HS-5 (cell line): ENCODE data around the gene BCAS1.
"Not testable (repeated sequence)": the region's sequence is repeated elsewhere in the genome, so short reads cannot be mapped to it uniquely, and the experiment has no call there.

Experiments
- DNase-seq: peaks from one replicate; pipeline ENCODE4 v3.0.0-alpha.2; 2012; ENCODE audit warnings: low read depth

BCAS1 gene

DNA sequence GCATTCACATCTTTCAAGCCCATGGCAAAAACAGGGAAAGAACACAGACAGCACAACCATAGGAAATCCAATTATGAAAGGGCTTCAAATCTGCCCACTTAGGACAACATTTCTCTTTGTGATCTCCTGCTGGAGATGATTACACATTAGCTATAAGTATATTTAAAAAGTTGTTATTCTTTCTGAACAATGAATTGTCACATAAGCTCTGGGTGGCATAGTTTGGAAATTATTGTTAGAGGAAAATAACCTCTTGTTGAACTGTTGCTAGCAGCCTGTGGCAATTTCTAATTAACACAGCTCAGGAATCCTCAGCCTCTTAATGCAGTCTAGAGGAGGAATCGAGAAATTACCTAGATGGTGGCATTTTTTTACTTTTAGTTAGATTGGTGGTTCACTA lies 54.9 kb downstream of the BCAS1 start:
- DNase-seq, result no peak

DNA sequence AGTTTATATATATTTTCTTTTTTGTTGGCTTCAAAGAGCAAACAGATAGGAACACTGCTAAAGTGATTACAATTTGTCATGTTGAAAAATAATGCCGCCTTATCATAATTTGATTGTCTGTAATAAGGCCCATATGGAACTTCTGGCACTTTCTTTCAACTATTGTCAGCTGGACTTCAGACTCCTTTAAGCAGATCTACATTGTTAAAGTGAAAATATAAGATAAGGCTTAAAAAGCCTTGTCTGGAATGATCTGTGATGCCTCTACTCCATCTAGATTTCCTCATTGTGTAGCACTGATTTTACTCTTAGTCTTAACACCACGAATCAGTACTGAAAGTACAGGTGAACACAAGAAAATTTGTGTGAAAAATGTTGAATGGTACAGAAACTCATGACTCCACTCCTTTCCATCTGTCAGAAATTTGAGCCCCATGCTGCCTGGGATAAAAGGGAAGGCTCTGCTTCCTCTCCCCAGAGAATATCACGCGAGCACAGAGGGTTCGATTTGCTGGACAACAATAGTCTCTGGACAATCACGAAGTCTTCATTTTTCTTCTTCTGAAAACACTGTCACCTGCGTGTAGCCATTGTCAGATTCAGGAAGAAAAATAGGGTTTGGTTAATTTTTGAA lies 56.0 kb downstream of the BCAS1 start:
- no peak for DNase-seq

DNA sequence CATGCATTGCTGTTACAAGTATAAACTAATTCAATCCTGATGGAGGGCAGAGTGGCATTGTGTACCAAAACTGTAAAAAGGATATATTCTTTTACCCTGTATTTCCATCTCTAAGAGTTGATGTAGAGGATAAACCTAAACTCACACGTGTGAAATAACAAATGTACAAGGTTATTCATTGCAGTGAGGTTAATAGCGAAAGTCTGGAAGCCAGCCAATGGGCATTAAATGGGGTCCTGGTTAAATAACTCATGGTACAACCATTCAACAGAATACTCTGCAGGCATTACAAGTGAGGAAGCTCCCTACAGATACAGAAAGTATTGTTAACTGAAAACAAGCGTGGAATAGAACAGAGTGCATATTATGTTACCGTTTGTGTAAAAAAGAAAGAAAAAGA lies 56.9 kb downstream of the BCAS1 start:
- DNase-seq, result no peak

DNA sequence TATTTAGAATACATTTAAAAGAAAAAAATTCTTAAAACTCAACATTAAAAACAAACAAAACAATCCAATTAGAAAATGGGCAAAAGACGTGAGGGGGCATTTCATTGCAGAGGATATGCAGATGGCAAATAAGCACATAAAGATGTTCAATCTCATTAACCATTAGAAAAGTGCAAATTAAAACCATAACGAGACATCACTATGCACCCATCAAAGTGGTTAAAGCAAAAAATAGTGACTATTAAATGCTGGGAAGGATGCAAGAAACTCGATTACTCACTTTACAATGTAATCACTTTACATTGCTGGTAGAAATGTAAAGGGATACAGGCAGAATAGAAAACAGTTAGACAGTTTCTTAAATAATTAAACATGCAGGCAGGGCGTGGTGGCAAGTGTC lies 59.0 kb downstream of the BCAS1 start:
- DNase-seq, result no peak

DNA sequence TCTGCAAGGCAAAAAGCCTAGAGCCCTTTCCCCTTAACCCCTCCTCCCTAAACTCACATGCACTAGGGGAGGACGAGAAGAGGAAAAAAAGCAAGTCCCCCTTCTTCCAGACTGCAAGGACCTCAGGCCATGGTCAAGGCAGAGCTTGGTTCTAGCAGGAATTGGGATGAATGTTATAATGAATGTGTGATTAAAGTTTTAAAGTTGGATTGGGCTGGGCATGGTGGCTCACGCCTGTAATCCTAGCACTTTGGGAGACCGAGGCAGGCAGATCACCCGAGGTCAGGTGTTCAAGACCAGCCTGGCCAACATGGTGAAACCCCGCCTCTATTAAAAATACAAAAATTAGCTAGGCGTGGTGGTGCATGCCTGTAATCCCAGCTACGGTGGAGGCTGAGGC lies 64.2 kb downstream of the BCAS1 start:
- DNase-seq, result not testable (repeated sequence)

DNA sequence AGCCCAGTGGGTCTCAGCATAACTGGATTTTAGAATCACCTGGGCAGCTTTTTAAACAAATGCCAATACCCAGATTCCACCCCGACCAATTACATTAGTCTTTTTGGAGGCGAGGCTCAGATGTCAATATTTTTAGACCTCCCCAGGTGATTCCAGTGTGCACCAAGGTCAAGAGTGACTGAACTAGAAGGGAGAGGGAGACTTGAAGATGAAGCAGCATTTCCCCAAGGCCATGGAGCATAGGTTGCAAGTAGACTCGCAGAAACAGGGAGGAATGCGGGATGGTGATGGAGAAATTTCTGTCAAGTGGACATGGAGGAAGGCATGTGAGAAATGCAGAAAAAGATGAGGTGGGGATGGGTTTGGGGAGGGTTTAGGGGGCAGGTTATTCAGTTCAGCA lies 64.9 kb downstream of the BCAS1 start:
- no peak for DNase-seq

DNA sequence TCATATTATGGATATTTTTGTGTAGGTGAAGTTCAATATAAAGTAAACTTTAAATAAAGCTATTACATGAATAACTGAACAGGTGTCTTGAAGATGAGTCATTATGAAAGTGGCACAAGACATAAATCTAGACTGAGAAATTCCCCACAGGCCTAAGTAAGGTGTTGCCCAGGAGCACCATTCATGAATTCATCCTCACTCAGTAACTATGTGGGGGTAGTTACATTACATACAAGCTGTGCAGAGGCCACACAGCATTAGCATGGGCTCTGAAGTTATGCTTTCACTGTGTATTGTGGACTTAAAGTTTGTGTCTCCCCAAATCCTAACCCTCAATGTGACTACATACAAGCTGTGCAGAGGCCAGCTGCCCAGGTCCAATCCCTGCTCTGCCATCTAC lies 65.9 kb downstream of the BCAS1 start:
- DNase-seq, result no peak

DNA sequence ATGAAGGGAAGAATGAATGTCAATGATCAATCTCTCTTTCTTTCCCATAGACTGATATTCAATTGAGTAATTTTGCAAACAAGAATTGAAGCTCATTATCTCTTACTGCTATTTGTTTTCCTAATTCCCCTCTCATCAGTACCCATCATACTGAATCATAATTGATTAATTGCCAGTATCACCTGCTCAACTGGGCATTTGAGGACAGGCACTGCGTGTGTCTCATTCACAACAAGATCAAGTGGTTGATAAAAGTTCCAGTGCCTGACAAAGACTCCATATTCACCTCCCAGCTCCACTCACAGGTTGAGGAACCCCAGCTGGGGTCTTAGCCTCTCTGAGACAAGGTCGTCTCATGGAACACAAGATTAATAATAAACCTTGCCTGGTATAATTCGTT lies 67.7 kb downstream of the BCAS1 start:
- DNase-seq, result no peak

DNA sequence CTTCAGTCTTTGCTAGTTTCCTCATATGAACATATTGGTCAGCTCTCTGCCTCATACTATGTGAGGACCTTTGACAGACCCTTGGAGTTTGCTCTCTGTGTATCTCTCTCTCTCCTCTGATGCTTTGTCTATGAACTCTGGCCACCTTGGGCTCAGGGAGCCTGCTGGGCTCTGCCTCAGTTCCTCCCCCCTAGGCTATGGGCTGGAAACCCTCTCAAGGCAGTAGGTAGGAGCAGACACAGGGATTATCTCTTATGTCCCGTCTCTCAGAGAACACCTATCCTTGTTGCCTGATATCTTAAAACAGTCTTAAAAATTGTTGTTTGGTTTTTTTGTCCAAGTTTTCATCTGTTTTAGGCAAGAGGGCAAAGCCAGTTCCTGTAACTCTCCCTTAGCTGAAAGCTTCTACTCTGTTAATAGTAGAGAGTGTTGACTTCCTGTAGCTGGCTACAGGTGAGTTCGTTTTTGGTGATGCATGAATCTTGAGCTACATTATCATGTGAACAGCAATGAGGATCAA lies 68.3 kb downstream of the BCAS1 start:
- DNase-seq, result no peak

DNA sequence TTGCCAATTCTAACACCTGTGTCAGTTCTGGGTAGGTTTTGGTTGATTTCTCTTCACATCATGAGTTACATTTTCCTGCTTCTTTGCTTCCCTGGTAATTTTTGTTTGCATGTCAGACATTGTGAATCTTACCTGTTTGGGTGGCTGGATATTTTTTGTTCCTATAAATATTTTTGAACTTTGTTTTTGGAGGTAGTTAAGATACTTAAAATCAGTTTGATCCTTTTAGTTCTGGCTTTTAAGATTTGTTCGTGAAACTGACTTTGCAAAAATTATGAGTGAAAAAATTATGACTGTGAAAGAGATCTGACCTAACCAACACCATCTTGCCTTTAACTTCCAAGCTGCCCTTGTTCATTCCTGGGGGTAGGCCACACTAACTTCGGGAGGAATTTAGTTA lies 69.5 kb downstream of the BCAS1 start:
- DNase-seq, result no peak

DNA sequence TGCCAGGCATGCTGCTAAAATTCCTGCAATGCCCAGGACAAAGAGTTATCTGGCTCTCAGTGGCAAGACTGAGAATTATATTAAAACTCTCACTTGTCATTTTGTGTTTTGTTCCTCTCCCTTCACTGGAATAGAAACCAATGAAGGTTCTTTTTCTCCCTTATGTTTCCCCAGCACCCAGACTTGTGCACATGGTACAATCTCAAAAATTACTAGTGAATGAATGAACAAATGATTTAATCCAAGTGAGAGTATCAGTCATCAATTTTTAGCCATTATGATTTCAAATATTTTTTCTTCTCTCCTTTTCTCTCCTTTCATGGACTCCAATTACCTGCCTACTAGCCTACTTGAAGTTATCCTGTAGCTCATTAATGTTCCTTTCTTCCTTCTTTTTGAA lies 70.1 kb downstream of the BCAS1 start:
- DNase-seq, result no peak

DNA sequence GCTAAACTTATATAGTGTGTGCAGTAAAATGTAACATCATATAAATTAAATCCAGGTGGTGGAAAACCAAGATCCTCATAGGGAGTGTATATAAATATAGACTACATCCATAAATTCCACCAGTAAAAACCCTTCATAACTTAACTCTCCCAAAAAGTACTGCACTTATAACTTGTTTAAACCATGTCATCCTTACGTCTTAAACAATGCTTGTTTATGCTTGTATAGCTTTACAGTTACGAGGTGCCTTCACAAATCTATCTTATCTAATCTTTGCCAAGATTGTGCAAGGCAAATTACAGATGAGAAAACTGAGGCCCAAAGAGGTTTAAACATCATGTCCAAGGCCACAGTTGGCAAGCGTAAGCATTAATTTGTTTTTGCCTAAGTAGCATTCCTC lies 71.3 kb downstream of the BCAS1 start:
- DNase-seq, result no peak

DNA sequence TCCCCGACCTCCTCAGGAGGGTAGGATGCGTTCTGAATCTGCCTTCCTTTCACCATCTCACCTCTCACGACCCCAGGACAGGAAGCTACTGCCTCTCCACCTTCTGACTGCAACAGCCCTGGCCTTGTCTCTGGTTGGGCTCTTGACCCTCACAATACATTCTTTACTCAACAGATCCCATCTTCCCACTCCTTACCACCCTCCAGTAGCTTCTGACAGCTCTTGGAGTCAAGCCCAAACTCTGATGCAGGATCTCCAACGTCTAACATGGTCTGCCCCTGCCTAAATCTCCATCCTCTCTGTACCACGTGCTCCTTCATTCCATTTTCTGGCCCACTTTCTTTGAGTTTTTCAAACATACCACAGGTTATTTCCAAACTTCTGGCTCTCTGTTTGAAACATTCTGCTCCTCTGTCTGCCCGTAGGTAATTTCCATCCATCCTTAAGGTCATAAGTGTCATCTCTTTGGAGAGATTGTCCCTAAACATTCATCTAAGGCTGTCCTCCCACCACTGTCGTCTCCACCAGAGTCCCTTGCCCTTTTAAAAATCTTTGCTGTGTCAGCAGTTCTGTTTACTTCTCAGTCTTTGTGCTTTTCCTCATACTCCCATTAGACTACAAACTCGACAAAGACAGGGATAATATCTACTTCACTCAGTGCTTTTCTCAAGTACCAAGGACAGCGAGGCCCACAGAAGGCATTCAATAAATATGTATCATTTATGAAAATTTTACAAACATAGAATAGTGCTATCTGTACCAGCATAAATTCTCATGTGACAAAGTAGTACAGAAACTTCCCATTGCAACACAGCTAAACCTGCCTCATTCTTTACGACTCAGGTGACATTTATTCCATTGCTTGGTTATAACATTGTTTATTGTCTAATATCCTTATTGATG lies 73.6 kb downstream of the BCAS1 start:
- no peak for DNase-seq

DNA sequence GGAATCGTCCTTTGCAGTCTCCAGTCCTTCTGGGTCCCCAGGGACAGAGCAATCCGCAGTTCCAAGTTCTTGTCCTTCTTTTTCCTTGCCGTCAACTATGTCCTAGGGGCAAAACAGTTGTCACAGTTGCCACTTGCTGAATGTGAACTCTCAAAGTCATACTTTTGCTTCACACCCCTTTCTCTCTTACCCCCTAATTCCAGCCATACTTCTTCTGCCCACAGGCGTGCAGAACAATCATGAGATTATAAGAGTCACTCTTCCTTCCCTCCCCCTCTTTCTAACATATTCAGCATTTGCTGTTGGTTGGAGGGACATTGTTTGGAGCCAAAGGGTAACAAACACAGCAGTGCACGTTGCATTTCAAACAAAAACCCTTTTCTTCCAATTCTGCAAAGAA lies 74.4 kb downstream of the BCAS1 start:
- DNase-seq, result no peak

DNA sequence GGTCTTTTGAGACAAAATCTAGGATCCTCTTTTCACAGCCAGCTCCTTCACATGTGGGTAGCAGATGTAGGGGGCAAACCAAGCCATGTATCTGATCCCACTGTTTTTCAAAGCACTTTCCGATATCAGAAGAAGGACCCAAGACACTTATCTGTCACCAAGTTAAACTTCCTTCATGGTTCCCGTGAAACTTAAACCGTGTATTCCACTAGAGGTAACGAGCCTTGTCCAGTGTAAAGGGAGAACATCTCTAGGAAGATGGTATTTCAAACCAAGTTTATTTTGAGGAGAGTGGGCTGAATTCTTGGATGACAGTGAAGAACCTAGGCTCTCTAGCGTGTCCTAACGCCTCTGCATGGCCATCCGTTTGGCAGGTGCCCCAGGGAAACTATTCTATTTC lies 76.3 kb downstream of the BCAS1 start:
- no peak for DNase-seq

DNA sequence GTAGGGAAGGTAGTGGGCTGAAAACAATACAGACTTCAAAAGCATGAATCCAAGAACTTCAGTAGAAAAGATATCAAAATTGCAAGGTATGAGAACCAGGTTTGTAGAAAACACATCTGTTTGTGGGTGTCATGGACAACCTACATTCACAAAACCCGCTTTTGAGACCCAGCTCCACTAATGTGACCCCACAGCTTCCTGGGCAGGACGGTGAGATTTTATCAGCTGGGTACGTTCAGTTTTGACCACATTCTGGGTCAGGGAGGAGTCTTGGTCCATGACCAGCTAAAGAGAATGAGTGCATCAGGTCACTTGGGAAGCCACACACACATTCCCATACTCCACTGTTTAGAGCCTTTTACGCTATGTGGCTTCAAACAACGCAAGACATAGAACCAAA lies 77.1 kb downstream of the BCAS1 start:
- DNase-seq, result no peak

DNA sequence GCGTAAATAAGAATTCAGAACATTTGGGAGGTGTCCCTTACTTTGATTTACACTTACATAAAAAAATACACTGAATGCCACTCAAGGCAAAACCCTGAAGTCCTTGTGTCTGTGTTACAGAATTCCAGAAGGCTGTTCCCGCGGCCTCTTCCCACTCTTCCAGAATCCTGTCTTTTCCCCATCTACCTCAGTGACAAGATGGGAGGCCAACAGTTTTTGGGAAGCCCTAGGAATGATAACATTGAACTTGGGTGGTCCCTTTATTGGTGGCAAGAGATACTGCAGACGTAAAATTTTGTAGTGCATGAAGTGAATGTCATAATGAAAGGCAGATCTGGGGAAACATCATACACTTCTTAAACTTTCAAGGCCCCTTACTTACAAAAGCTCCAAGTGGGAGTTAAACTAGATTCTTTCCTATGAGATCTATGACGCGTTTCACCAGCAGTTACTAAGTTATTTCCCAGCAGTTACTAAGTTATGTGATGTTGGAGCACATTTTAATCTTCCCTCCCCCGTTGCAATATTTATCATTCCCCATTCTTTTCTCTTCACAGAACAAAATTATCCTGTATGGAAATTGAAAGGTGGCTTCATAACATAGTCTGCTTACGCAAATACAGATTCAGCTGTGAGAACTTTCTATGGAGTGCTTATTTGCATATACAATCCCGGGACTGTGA lies 79.5 kb downstream of the BCAS1 start:
- DNase-seq, result no peak

DNA sequence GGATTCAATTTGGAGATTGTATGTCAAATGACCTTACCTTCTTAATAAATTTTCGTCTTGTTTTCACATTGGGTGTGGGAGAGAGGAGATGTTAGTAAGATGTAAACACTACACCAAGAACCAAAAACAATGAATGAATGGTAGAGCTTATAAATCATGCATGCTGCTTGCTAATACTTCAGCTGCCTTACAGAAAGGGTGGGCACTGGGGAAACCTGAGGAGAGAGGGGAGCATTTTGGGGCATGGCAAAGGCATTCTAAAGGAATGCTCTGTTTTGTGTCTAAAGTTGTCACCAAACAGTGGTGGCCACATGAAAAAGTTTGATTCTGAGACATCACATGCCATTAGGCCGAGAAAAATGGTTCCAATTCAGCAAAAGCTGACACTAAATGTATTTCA lies 80.4 kb downstream of the BCAS1 start:
- DNase-seq, result no peak

DNA sequence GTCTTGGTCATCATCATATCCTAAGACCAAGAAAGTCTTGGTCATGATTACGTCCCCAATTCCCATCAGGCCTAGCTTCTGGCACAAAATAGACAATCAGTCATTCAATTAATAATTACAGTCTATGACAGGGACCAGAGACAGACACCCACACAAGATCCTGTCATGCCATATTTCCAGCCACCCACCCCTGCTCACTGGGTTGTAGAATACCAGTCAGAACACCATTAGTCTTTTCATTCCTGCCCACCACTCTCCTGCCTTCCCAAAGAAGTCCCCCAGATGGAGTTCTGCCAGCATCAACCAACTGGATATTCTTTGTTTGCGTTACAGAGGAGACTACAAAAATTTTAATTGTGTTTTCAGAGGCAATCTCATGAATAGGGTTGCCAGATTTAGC lies 81.0 kb downstream of the BCAS1 start:
- DNase-seq, result no peak

DNA sequence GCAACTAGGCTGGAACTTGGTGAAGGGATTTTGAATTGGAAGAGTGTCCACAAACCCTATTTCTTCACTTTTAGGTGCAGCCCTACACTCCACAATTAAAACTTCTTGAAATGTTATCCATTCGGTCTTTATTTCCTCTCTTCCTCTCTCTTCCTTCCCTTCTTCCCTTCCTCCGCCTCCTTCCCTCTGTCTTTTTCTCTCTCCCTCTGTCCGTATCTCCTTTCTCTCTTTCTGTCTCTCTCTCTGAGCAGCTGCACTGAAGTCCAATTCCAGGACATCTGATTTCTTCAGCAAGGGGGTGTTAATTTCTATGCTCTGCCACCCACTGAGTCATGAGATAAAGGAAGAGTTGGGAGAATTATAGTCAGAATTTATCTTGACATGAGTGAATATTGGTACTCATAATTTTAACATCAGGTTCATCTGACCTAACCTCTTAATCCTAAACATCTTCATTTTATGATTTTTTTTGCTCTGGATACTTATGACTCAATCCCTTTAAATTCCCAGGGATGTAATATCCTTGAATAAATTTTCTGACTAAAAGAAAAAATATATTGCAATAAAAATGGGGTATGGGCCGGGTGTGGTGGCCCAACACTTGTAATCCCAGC lies 84.2 kb downstream of the BCAS1 start:
- DNase-seq, result peak; percentile 84

DNA sequence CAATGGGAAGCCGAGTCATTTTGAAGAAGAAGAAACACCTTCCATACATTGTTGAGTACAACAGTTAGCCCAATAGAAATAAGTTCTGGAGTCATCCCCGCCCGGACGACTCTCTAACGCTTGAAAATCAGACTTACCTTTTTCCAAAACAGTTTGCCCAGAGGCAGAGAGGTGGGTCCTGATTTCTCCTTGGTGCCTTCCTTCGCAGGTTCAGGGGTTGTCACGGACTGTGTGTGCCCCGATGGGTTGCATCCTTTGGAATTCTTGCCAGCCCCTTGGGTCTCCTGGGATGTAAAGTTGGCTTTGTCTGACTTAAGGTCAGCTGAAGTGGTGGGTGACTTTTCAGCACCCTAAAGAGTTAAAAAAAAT lies 85.3 kb downstream of the BCAS1 start:
- DNase-seq, result no peak

DNA sequence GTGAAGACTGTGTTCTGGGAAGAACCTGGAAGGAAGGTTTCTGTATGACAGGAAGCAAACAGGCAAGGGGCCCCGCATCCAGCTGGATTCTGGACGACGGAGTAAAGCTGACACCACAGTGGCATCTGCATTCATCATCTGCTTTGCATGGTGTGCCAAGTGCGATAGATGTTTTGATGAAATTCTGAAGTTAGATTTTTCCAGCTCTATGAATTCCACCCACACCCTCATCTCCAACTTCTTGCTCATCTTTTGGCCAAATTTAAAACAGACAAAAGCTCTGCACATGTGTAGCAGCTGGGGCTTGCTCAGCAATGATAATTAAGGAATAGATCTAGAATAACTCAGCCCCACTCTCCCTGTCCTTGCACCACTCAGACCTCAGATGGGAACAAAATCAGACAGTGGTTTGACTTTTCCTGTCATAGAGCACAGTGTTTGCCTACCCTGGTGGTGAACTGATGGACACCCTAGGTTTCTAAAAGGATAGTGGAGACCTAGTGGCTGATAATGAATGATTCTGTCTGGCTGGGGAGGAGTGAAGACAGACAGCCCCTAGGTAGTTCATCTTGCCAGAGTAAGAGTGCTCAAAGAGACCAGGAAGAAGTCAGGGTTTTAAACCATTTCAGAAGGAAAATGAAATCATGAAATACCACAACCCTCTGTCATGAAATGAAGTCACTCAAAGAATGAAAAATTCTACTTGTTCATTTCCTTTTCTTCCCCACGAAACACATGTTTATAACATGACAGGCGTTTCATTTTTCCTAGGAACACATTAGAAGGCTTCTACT lies 85.8 kb downstream of the BCAS1 start:
- peak; percentile 100 for DNase-seq
